Gastrocnemius medialis (tissue), 4 donors: ENCODE measurements around the gene MYH9.

Experiments
- POLR2A ChIP-seq, 2 donors: fragments of 450-650 bp; IDR thresholded peaks; one replicate each; pipeline ENCODE4 v1.6.1; 2017; ENCODE audit warnings: antibody characterized with exemption in 2 of 2, mild to moderate bottlenecking in 2 of 2, moderate library complexity in 2 of 2
- TF ChIP-seq, protein P1 (sequence below), 5 experiments: fragments of 450-650 bp in 3 of 5; fragments of 200-600 bp in 2 of 5; sonication (generic) in 2 of 5; IDR thresholded peaks in 4 of 5; conservative IDR thresholded peaks in 1 of 5; 1 replicate in 4 of 5; 2 replicates in 1 of 5; pipeline ENCODE4 v1.5.1; 2016 to 2019; ENCODE audit warnings: antibody characterized with exemption in 5 of 5, mild to moderate bottlenecking in 3 of 5, moderate library complexity in 3 of 5

GRCh38 chr22:36419912-36420882, 32.4 kb upstream of the MYH9 start:
- TF ChIP-seq, protein P1, sequence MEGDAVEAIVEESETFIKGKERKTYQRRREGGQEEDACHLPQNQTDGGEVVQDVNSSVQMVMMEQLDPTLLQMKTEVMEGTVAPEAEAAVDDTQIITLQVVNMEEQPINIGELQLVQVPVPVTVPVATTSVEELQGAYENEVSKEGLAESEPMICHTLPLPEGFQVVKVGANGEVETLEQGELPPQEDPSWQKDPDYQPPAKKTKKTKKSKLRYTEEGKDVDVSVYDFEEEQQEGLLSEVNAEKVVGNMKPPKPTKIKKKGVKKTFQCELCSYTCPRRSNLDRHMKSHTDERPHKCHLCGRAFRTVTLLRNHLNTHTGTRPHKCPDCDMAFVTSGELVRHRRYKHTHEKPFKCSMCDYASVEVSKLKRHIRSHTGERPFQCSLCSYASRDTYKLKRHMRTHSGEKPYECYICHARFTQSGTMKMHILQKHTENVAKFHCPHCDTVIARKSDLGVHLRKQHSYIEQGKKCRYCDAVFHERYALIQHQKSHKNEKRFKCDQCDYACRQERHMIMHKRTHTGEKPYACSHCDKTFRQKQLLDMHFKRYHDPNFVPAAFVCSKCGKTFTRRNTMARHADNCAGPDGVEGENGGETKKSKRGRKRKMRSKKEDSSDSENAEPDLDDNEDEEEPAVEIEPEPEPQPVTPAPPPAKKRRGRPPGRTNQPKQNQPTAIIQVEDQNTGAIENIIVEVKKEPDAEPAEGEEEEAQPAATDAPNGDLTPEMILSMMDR (IDR thresholded peaks at IDR 0.05 in 4 of 5, conservative IDR thresholded peaks at IDR 0.05 in 1 of 5): no peak
- TF ChIP-seq POLR2A (IDR thresholded peaks at IDR 0.05): no peak
